DMS153 (cell line): ENCODE data around the gene ZP1.
"Not testable (repeated sequence)": the region's sequence is repeated elsewhere in the genome, so short reads cannot be mapped to it uniquely, and the experiment has no call there.

Source experiments
- DNase-seq: peaks from one replicate; lab custom pipeline; 2025; lab: John Stamatoyannopoulos, UW

ZP1 gene

GRCh38 chr11:60878245-60879101 is 11.1 kb downstream of the ZP1 start:
- DNase-seq, result no peak

- no peak for DNase-seq
These were observed 11.8 kb downstream of the ZP1 start for GRCh38 chr11:60879104-60879503.

- no peak for DNase-seq
These were observed 12.7 kb downstream of the ZP1 start for GRCh38 chr11:60879971-60880588.

- DNase-seq, result peak; percentile 83
These were observed 13.4 kb downstream of the ZP1 start for GRCh38 chr11:60880643-60881282.

- DNase-seq, result peak; percentile 68
These were observed 20.2 kb downstream of the ZP1 start for GRCh38 chr11:60887556-60887955.

GRCh38 chr11:60889869-60890311 is 22.5 kb downstream of the ZP1 start:
- no peak for DNase-seq

GRCh38 chr11:60890696-60891095 is 23.4 kb downstream of the ZP1 start:
- no peak for DNase-seq

- no peak for DNase-seq
These were observed 23.9 kb downstream of the ZP1 start for GRCh38 chr11:60891103-60891741.

GRCh38 chr11:60895687-60896086 is 28.3 kb downstream of the ZP1 start:
- DNase-seq, result no peak

- DNase-seq, result no peak
These were observed 30.2 kb downstream of the ZP1 start for GRCh38 chr11:60897496-60897895.

- peak; percentile 26 for DNase-seq
These were observed 31.9 kb downstream of the ZP1 start for GRCh38 chr11:60899046-60899936.

- no peak for DNase-seq
These were observed 32.6 kb downstream of the ZP1 start for GRCh38 chr11:60899977-60900376.

- no peak for DNase-seq
These were observed 33.5 kb downstream of the ZP1 start for GRCh38 chr11:60900673-60901404.

GRCh38 chr11:60902625-60903024 is 35.3 kb downstream of the ZP1 start:
- DNase-seq, result no peak

- no peak for DNase-seq
These were observed 37.7 kb downstream of the ZP1 start for GRCh38 chr11:60905047-60905446.

GRCh38 chr11:60905551-60906113 is 38.3 kb downstream of the ZP1 start:
- no peak for DNase-seq

GRCh38 chr11:60906132-60906972 is 39.0 kb downstream of the ZP1 start, which contains the start of gene PRPF19:
PRPF19 (minus strand) TSS chr11:60906585; CDS start chr11:60906382, 203 bp downstream.
- peak; percentile 95 for DNase-seq

GRCh38 chr11:60908803-60909202 is 41.5 kb downstream of the ZP1 start:
- no peak for DNase-seq

- DNase-seq, result not testable (repeated sequence)
These were observed 42.4 kb downstream of the ZP1 start for GRCh38 chr11:60909680-60910280.
